ENCODE data around the gene SBSN. TPM values are rescaled to one million over a fixed set of nuclear protein-coding genes. Genes with fewer than 3 reads are reported as not detected.
A peak's percentile ranks its signal among the peaks of the same experiment; 100 is the strongest.

SBSN gene
- total RNA-seq, 1 donor from 2014 or later: 0.18 TPM

DNA sequence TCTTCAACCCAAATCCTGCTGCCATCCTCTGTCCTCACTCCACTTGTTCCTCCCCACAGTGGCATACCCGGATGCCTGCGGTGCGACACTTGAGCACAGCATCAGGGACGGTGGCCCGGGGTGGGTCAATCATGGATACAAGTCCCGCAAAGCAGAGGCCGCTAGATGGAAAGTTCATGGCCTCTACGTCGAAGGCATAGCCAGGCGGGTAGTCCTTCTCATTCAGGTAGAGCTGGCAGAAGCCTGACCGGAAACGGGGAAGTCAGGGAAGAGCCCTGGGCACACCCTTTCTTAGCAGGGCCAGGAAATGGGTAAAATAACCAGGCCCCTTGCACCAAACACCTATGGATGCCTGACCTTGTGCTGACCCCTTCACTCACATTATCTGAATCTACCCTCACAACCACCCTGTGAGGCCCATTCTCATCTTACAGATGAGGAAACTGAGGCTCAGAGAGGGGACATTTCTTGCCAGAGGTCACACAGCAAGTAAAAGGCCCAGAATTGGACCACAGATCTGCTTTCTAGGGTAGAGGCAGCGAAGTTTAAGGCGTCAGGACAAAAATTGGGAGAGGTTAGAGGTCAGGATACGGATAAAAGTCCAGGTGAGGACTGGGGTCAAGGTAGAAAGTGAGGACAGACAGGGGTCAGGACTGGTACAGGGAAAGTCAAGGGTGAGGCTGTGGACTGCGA is 28.9 kb upstream of the SBSN start:
- FAIRE-seq: no peak
- Histone ChIP-seq H3K9me3 (ENCODE audit: insufficient read depth, low read depth, low read length) (no peaks in the 10 kb centered on the region), H3K36me3 (ENCODE audit: insufficient read depth, low read length) (no peaks in the 10 kb centered on the region), H3K79me2 (ENCODE audit: insufficient read depth, low read length) (no peaks in the 10 kb centered on the region), H3K27ac (ENCODE audit: low read depth, low read length) (no peak overlapping the region), H3K27me3 (ENCODE audit: insufficient read depth, low read length) (peaks cover 12% of the 10 kb centered on the region), H3K4me3 (ENCODE audit: insufficient read depth, low read depth, low read length) (no peak overlapping the region), H4K20me1 (ENCODE audit: insufficient read depth, low read length) (no peaks in the 10 kb centered on the region), H2AFZ (ENCODE audit: low read depth, low read length) (peak overlapping the region; percentile 63), H3K4me2 (ENCODE audit: low read length) (peak overlapping the region; percentile 86), H3K4me1 (ENCODE audit: insufficient read depth, low read length) (peaks cover 2% of the 10 kb centered on the region), H3K9ac (ENCODE audit: low read length) (no peak overlapping the region)
- Mint-ChIP-seq H3K9me3 (ENCODE audit: unreplicated experiment) (no peaks in the 10 kb centered on the region), H3K4me3 (ENCODE audit: unreplicated experiment) (peak overlapping the region; percentile 10), H3K27ac (ENCODE audit: unreplicated experiment) (no peak overlapping the region), H3K4me1 (ENCODE audit: low read depth, unreplicated experiment) (no peaks in the 10 kb centered on the region), H3K36me3 (ENCODE audit: low read depth, unreplicated experiment) (no peaks in the 10 kb centered on the region), H3K27me3 (ENCODE audit: low read depth, unreplicated experiment) (peaks cover 76% of the 10 kb centered on the region)
- TF ChIP-seq, protein P1, sequence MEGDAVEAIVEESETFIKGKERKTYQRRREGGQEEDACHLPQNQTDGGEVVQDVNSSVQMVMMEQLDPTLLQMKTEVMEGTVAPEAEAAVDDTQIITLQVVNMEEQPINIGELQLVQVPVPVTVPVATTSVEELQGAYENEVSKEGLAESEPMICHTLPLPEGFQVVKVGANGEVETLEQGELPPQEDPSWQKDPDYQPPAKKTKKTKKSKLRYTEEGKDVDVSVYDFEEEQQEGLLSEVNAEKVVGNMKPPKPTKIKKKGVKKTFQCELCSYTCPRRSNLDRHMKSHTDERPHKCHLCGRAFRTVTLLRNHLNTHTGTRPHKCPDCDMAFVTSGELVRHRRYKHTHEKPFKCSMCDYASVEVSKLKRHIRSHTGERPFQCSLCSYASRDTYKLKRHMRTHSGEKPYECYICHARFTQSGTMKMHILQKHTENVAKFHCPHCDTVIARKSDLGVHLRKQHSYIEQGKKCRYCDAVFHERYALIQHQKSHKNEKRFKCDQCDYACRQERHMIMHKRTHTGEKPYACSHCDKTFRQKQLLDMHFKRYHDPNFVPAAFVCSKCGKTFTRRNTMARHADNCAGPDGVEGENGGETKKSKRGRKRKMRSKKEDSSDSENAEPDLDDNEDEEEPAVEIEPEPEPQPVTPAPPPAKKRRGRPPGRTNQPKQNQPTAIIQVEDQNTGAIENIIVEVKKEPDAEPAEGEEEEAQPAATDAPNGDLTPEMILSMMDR (IDR thresholded peaks at IDR 0.05; ENCODE audit: insufficient read depth, low read depth, low read length): no peak
- no peak for TF ChIP-seq EZH2 (IDR thresholded peaks at IDR 0.05; ENCODE audit: insufficient read depth, low read length)
- no peak for DNase-seq (ENCODE audit: low read depth)

DNA sequence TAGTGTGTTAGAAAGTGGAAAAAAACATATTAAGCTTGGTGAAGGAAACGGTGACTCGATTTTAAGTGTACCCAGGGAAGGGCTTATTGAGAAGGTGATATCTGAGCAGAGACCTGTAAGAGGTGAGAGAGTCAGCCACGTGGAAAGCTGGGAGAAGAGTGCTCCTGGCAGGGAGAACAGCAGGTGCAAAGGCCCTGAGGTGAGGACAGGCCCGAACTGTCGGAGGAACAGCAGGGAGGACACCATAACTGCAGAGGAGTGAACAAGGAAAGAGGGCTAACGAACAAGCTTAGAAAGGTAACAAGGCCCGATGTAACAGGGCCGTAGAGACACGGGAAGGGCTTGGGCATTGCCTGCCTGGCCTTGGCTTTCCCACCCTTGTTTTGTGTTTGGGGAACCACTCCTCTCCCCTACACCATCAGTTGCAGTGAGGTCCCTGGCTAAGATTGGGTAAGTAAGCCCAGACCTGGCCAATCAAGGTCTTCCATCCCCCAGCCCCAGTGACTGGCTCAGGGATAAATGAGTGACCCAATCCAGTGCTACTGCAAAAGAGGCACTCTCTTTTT is 28.0 kb upstream of the SBSN start:
- H3K79me2 ChIP-seq (ENCODE audit: insufficient read depth, low read length): no peaks in the 10 kb centered on the region
- FAIRE-seq (no peak), DNase-seq (ENCODE audit: low read depth) (no peak)
- H3K36me3 Mint-ChIP-seq (ENCODE audit: low read depth, unreplicated experiment): no peaks in the 10 kb centered on the region
- H3K27me3 Mint-ChIP-seq (ENCODE audit: low read depth, unreplicated experiment): peaks cover 68% of the 10 kb centered on the region
- peaks cover 11% of the 10 kb centered on the region for H3K27me3 ChIP-seq (ENCODE audit: insufficient read depth, low read length)
- H3K27ac ChIP-seq (ENCODE audit: low read depth, low read length): no peak overlapping the region
- TF ChIP-seq EZH2 (IDR thresholded peaks at IDR 0.05; ENCODE audit: insufficient read depth, low read length): no peak
- TF ChIP-seq, protein P1 (IDR thresholded peaks at IDR 0.05; ENCODE audit: insufficient read depth, low read depth, low read length): no peak
- no peaks in the 10 kb centered on the region for H3K9me3 Mint-ChIP-seq (ENCODE audit: unreplicated experiment)
- no peak overlapping the region for H3K4me3 Mint-ChIP-seq (ENCODE audit: unreplicated experiment)
- no peak overlapping the region for H3K9ac ChIP-seq (ENCODE audit: low read length)
- H3K4me3 ChIP-seq (ENCODE audit: insufficient read depth, low read depth, low read length): no peak overlapping the region
- no peaks in the 10 kb centered on the region for H3K4me1 Mint-ChIP-seq (ENCODE audit: low read depth, unreplicated experiment)
- no peaks in the 10 kb centered on the region for H3K36me3 ChIP-seq (ENCODE audit: insufficient read depth, low read length)
- H3K4me2 ChIP-seq (ENCODE audit: low read length): no peak overlapping the region
- no peaks in the 10 kb centered on the region for H3K9me3 ChIP-seq (ENCODE audit: insufficient read depth, low read depth, low read length)
- no peaks in the 10 kb centered on the region for H4K20me1 ChIP-seq (ENCODE audit: insufficient read depth, low read length)
- no peak overlapping the region for H2AFZ ChIP-seq (ENCODE audit: low read depth, low read length)
- peaks cover 2% of the 10 kb centered on the region for H3K4me1 ChIP-seq (ENCODE audit: insufficient read depth, low read length)
- no peak overlapping the region for H3K27ac Mint-ChIP-seq (ENCODE audit: unreplicated experiment)
